ENCODE results near the gene PDSS2.

GRCh38 chr6:107304421-107305025 lies 154.8 kb downstream of the PDSS2 start:
- TF ChIP-seq CTCF (IDR thresholded peaks at IDR 0.05) (no peak), POLR2A (IDR thresholded peaks at IDR 0.05) (no peak)
